H1 (cell line): Measurements from ENCODE around the gene DYSF. TPM values are rescaled to one million over a fixed set of nuclear protein-coding genes. Genes with fewer than 3 reads are reported as not detected.

Source experiments
- CHD7 ChIP-seq: fragments of 300-600 bp; sonication (generic); IDR thresholded peaks from 2 replicates; pipeline ENCODE4 v1.7.1; 2012; ENCODE audit warnings: low read length, moderate library complexity, mild to moderate bottlenecking, inconsistent platforms; ENCODE audit not compliant: insufficient replicate concordance
- EP300 ChIP-seq, 2 experiments: IDR thresholded peaks; 1 replicate in 1 of 2; 2 replicates in 1 of 2; pipeline ENCODE4 v1.6.1; 2011 to 2012; ENCODE audit warnings: low read depth in 2 of 2, low read length in 2 of 2, mild to moderate bottlenecking in 2 of 2, borderline replicate concordance in 1 of 2, inconsistent platforms in 1 of 2, moderate library complexity in 1 of 2
- HDAC6 ChIP-seq: IDR thresholded peaks from one replicate; pipeline ENCODE4 v1.7.1; 2012; ENCODE audit warnings: low read depth, mild to moderate bottlenecking, inconsistent platforms, low read length, moderate library complexity
- KDM1A ChIP-seq: fragments of 200-600, 300-600 bp; sonication (generic); IDR thresholded peaks from 2 replicates; pipeline ENCODE4 v1.7.1; 2016; ENCODE audit warnings: mild to moderate bottlenecking, low read length, borderline replicate concordance
- RFX5 ChIP-seq: IDR thresholded peaks from 2 replicates; pipeline ENCODE4 v1.6.1; 2011; ENCODE audit warnings: low read depth, low read length, improper control_type of control experiment, borderline replicate concordance
- RNF2 ChIP-seq: fragments of 200-900, 300-1000 bp; sonication (generic); IDR thresholded peaks from 2 replicates; pipeline ENCODE4 v1.7.1; 2016; ENCODE audit warnings: borderline replicate concordance, low read depth, mild to moderate bottlenecking, antibody characterized with exemption, low read length; ENCODE audit not compliant: poor library complexity, severe bottlenecking; ENCODE audit errors: missing control alignments
- SIRT6 ChIP-seq: IDR thresholded peaks from one replicate; pipeline ENCODE4 v1.7.1; 2012; ENCODE audit warnings: low read length, inconsistent platforms
- TAF1 ChIP-seq: IDR thresholded peaks from 2 replicates; pipeline ENCODE4 v1.6.1; 2011; ENCODE audit warnings: mild to moderate bottlenecking, low read depth, low read length
- polyA plus RNA-seq, 7 experiments: library from polyadenylated mRNA; depleted of rRNA in 3 of 7; stranded (reverse) in 5 of 7; unstranded in 2 of 7; fragments of >200 nt in 5 of 7; fragments of 200-250 nt in 2 of 7; gene quantifications; 1 replicate in 5 of 7; 2 replicates in 1 of 7; 4 replicates in 1 of 7; pipeline versions ENCODE4 v1.2.1 to v1.2.3, GENCODE V29; 2011 to 2013; ENCODE audit warnings: missing spikeins in 2 of 7, mixed read lengths in 2 of 7
- total RNA-seq: library from RNA; stranded (reverse); fragmentation: NEBNext Ultra II Directional; extraction: Animal tissue kit (Norgen Biotek cat#: 25700); gene quantifications from 2 replicates; pipeline ENCODE4 v1.2.1, GENCODE V29; 2021

Gene DYSF
- total and polyA plus RNA-seq, 2 of the 8 experiments (the other 6 are each of a cell fraction or from before 2014, with no cell fraction given) = 5.8 to 7.1 TPM

- TF ChIP-seq CHD7 (no peak), RNF2 (no peak), SIRT6 (no peak), EP300 (IDR thresholded peaks at IDR 0.05; ENCODE audit: borderline replicate concordance in 1 of 2, low read depth in 2 of 2, low read length in 2 of 2) (no peak), HDAC6 (no peak), RFX5 (no peak), TAF1 (no peak), KDM1A (no peak)
These were observed 64.5 kb downstream of the DYSF start (continued) for GRCh38 chr2:71517851-71518250.
